GM23248 (cell line): Measurements from ENCODE around the gene SLC22A1. TPM values are rescaled to one million over a fixed set of nuclear protein-coding genes. Genes with fewer than 3 reads are reported as not detected.

ENCODE experiments used
- DNase-seq: peaks from one replicate; pipeline ENCODE4 v3.0.0-alpha.2; 2015
- H2AFZ ChIP-seq: fragments of 200-600 bp; sonication (generic); 2 replicates; pipeline ENCODE4 v1.6.1; 2016; ENCODE audit warnings: antibody characterized with exemption
- H3F3A ChIP-seq: fragments of 200-600 bp; sonication (generic); 2 replicates; pipeline ENCODE4 v1.6.1; 2016; ENCODE audit warnings: mild to moderate bottlenecking, antibody characterized with exemption, mixed run types; ENCODE audit not compliant: insufficient read depth
- H3K27ac ChIP-seq: fragments of 200-600 bp; sonication (generic); 2 replicates; pipeline ENCODE4 v1.5.1; 2016; ENCODE audit warnings: mild to moderate bottlenecking
- H3K27me3 ChIP-seq: fragments of 200-600 bp; sonication (generic); replicated peaks from 2 replicates; pipeline ENCODE4 v1.6.1; 2016; ENCODE audit warnings: mild to moderate bottlenecking; ENCODE audit not compliant: insufficient read depth
- H3K36me3 ChIP-seq: fragments of 200-600 bp; sonication (generic); 2 replicates; pipeline ENCODE4 v1.6.1; 2016; ENCODE audit warnings: low read depth, mild to moderate bottlenecking
- H3K4me1 ChIP-seq: fragments of 200-600 bp; sonication (generic); 2 replicates; pipeline ENCODE4 v1.6.1; 2016; ENCODE audit warnings: mild to moderate bottlenecking; ENCODE audit not compliant: insufficient read depth
- H3K4me2 ChIP-seq: fragments of 200-600 bp; sonication (generic); one replicate; pipeline ENCODE4 v1.6.1; 2016; ENCODE audit warnings: mild to moderate bottlenecking; ENCODE audit not compliant: unreplicated experiment
- H3K4me3 ChIP-seq: fragments of 200-600 bp; sonication (generic); 2 replicates; pipeline ENCODE4 v1.5.1; 2016; ENCODE audit warnings: mild to moderate bottlenecking
- H3K79me2 ChIP-seq: fragments of 200-600 bp; sonication (generic); 2 replicates; pipeline ENCODE4 v1.6.1; 2016; ENCODE audit warnings: mild to moderate bottlenecking; ENCODE audit not compliant: insufficient read depth
- H3K9ac ChIP-seq: fragments of 200-600 bp; sonication (generic); 2 replicates; pipeline ENCODE4 v1.6.1; 2016; ENCODE audit warnings: mild to moderate bottlenecking
- H3K9me2 ChIP-seq: fragments of 200-600 bp; sonication (generic); 2 replicates; pipeline ENCODE4 v1.6.1; 2016; ENCODE audit warnings: mixed run types, mild to moderate bottlenecking, moderate library complexity; ENCODE audit not compliant: insufficient read depth
- H3K9me3 ChIP-seq: fragments of 200-600 bp; sonication (generic); one replicate; pipeline ENCODE4 v1.6.1; 2017; ENCODE audit warnings: low read depth
- H4K20me1 ChIP-seq: fragments of 200-600 bp; sonication (generic); 2 replicates; pipeline ENCODE4 v1.6.0; 2016; ENCODE audit not compliant: insufficient read depth
- EZH2 ChIP-seq: fragments of 200-600 bp; sonication (generic); IDR thresholded peaks from 2 replicates; pipeline ENCODE4 v1.6.1; 2018; ENCODE audit warnings: antibody characterized with exemption, mild to moderate bottlenecking; ENCODE audit not compliant: insufficient read depth, poor library complexity, severe bottlenecking
- EZH2phosphoT487 ChIP-seq: fragments of 200-600 bp; sonication (generic); IDR thresholded peaks from 2 replicates; pipeline ENCODE4 v1.6.1; 2018; ENCODE audit warnings: antibody characterized with exemption, moderate library complexity, mild to moderate bottlenecking, low read depth; ENCODE audit not compliant: insufficient read depth
- WGBS, 2 experiments: methylation state at CpG; one replicate each; pipeline ENCODE4 v1.1.6; 2015 to 2017; ENCODE audit warnings: low lambda C conversion rate in 2 of 2, low coverage in 1 of 2; ENCODE audit errors: missing lambda C conversion rate in 2 of 2; 5-methylcytosine and 5-hydroxymethylcytosine counted together
- in situ Hi-C: fragments of 300-500 bp; cut with MboI; formaldehyde crosslinking; loops from 2 replicates; pipeline ENCODE4 v1.15.0; 2020
- polyA plus RNA-seq: library from polyadenylated mRNA; unstranded; fragments of >200 nt; fragmentation: Nextera tagmentation; extraction: Ambion mirVana; gene quantifications from 2 replicates; pipeline ENCODE4 v1.2.1, GENCODE V29; 2016
- total RNA-seq: library from RNA; depleted of rRNA; stranded (reverse); fragments of >200 nt; shearing (Covaris generic); gene quantifications from 2 replicates; pipeline ENCODE4 v1.2.3, GENCODE V29; 2014

Gene SLC22A1
- total and polyA plus RNA-seq, 2 experiments from 2014 or later = not detected

DNA sequence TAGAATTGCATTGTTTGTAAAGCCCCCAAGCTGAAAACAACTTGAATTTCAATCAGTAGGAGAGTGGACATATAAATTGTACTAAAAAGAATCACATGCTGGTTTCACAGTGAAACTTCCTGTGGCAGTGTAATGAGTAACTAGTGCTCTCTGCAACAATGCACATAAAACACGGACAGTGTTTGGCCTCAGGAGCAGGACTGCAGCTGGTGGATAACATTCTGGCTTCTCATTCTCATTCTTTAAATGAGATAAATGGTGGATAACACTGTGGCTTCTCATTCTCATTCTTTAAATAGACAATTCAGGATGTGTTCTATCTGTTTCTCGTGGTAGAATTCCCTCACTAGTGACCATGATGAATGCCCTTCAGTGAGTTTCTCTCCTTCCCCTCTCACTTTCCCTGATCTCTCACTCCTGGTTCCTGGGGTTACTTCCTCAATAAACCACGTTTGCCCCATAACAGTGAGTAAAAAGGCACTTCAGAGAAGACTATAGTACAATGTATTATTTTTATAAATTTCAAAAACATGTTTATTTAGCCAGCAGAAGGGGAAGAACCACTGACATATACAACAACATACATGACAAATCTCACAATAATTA, 77.1 kb downstream of the SLC22A1 start:
- in situ Hi-C loops = no loop called here
- H3K9me2 ChIP-seq = no peaks in the 10 kb centered on the region

GRCh38 chr6:160201061-160201460, 79.4 kb downstream of the SLC22A1 start:
- in situ Hi-C loops = no loop called here

More for the DNA sequence above, 77.1 kb downstream of the SLC22A1 start:
- no peak overlapping the region for H3K4me2 ChIP-seq
- no peaks in the 10 kb centered on the region for H3K27me3 ChIP-seq
- no peaks in the 10 kb centered on the region for H3K9me3 ChIP-seq
- WGBS, 2 experiments = 5 to 9% methylated on average over 3 of the region's 3 CpGs
- no peak for DNase-seq
- no peak overlapping the region for H3K27ac ChIP-seq
- H3K79me2 ChIP-seq = no peaks in the 10 kb centered on the region
- no peaks in the 10 kb centered on the region for H4K20me1 ChIP-seq
- no peaks in the 10 kb centered on the region for H3F3A ChIP-seq
- no peak overlapping the region for H3K4me3 ChIP-seq
- TF ChIP-seq EZH2 (no peak), EZH2phosphoT487 (no peak)
- no peak overlapping the region for H3K9ac ChIP-seq
- no peaks in the 10 kb centered on the region for H3K4me1 ChIP-seq
- no peak overlapping the region for H2AFZ ChIP-seq
- no peaks in the 10 kb centered on the region for H3K36me3 ChIP-seq

GRCh38 chr6:160202411-160202810, 80.8 kb downstream of the SLC22A1 start:
- no peak for DNase-seq
- Histone ChIP-seq H3K4me1 (no peaks in the 10 kb centered on the region), H3K4me3 (no peak overlapping the region), H3K9me2 (no peaks in the 10 kb centered on the region), H3K27ac (no peak overlapping the region), H3K4me2 (no peak overlapping the region), H3K27me3 (no peaks in the 10 kb centered on the region), H3K9ac (no peak overlapping the region), H4K20me1 (no peaks in the 10 kb centered on the region), H3K36me3 (no peaks in the 10 kb centered on the region), H2AFZ (no peak overlapping the region), H3K9me3 (no peaks in the 10 kb centered on the region), H3F3A (no peaks in the 10 kb centered on the region), H3K79me2 (no peaks in the 10 kb centered on the region)
- TF ChIP-seq EZH2phosphoT487 (no peak), EZH2 (no peak)
- in situ Hi-C loops = no loop called here
- 18 to 44% methylated on average over 2 of the region's 2 CpGs for WGBS, 2 experiments

More at GRCh38 chr6:160201061-160201460, 79.4 kb downstream of the SLC22A1 start:
- 46 to 57% methylated on average over 2 of the region's 2 CpGs for WGBS, 2 experiments
- Histone ChIP-seq H3K4me2 (no peak overlapping the region), H3K79me2 (no peaks in the 10 kb centered on the region), H3K27ac (no peak overlapping the region), H3K9ac (no peak overlapping the region), H3F3A (no peaks in the 10 kb centered on the region), H4K20me1 (no peaks in the 10 kb centered on the region), H3K9me2 (no peaks in the 10 kb centered on the region), H3K4me1 (no peaks in the 10 kb centered on the region), H3K9me3 (no peaks in the 10 kb centered on the region), H3K36me3 (no peaks in the 10 kb centered on the region), H3K4me3 (no peak overlapping the region), H2AFZ (no peak overlapping the region), H3K27me3 (no peaks in the 10 kb centered on the region)
- no peak for DNase-seq
- TF ChIP-seq EZH2phosphoT487 (no peak), EZH2 (no peak)

GRCh38 chr6:160203076-160203475, 81.5 kb downstream of the SLC22A1 start:
- Histone ChIP-seq H2AFZ (no peak overlapping the region), H3K4me3 (no peak overlapping the region), H3K4me1 (no peaks in the 10 kb centered on the region), H3K9me3 (no peaks in the 10 kb centered on the region), H3K9me2 (no peaks in the 10 kb centered on the region), H3K36me3 (no peaks in the 10 kb centered on the region), H3F3A (no peaks in the 10 kb centered on the region), H4K20me1 (no peaks in the 10 kb centered on the region), H3K27me3 (no peaks in the 10 kb centered on the region), H3K27ac (no peak overlapping the region), H3K9ac (no peak overlapping the region), H3K4me2 (no peak overlapping the region), H3K79me2 (no peaks in the 10 kb centered on the region)
- TF ChIP-seq EZH2 = no peak
- no peak for TF ChIP-seq EZH2phosphoT487
- no peak for DNase-seq
- WGBS, 2 experiments = 38 to 42% methylated on average over 3 of the region's 3 CpGs
- in situ Hi-C loops = no loop called here

GRCh38 chr6:160203522-160203921, 81.9 kb downstream of the SLC22A1 start:
- Histone ChIP-seq H3K27ac (no peak overlapping the region), H3K4me3 (no peak overlapping the region), H3K9me3 (no peaks in the 10 kb centered on the region), H3F3A (no peaks in the 10 kb centered on the region), H3K79me2 (no peaks in the 10 kb centered on the region), H2AFZ (no peak overlapping the region), H3K9me2 (no peaks in the 10 kb centered on the region), H4K20me1 (no peaks in the 10 kb centered on the region), H3K4me1 (no peaks in the 10 kb centered on the region), H3K9ac (no peak overlapping the region), H3K36me3 (no peaks in the 10 kb centered on the region), H3K27me3 (no peaks in the 10 kb centered on the region), H3K4me2 (no peak overlapping the region)
- no peak for DNase-seq
- in situ Hi-C loops = no loop called here
- no peak for TF ChIP-seq EZH2phosphoT487
- no peak for TF ChIP-seq EZH2
